ENCODE measurements around the gene NMT1. TPM values are rescaled to one million over a fixed set of nuclear protein-coding genes. Genes with fewer than 3 reads are reported as not detected.

NMT1 gene
- total and polyA plus RNA-seq, 10 donors: 37.5 to 108 (median 63.9) TPM

GRCh38 chr17:45036691-45037090, 24.4 kb upstream of the NMT1 start:
- Histone ChIP-seq H3K27ac (no peak overlapping the region), H3K36me3 (peaks cover 0 to 45% (median 25%) of the 10 kb centered on the region in 6 donors), H3K4me3 (no peak overlapping the region), H3K4me1 (peaks cover 0 to 25% (median 14%) of the 10 kb centered on the region in 6 donors), H3K27me3 (replicated peaks in 1 of 7) (no peaks in the 10 kb centered on the region), H3K9me3 (no peaks in the 10 kb centered on the region)
- TF ChIP-seq POLR2A (IDR thresholded peaks at IDR 0.05): no peak
- TF ChIP-seq POLR2AphosphoS5 (IDR thresholded peaks at IDR 0.05): no peak
- no peak for TF ChIP-seq CTCF (IDR thresholded peaks at IDR 0.05 in 8 of 11, conservative IDR thresholded peaks at IDR 0.05 in 3 of 11)
- intact Hi-C loops (cut with DNase I; ENCODE audit: low total_unique reads): no loop called here
- no peak for DNase-seq
- WGBS, 5 donors: 49 to 95% (median 89%) methylated on average over 3 of the region's 3 CpGs

- 65 to 78% (median 73%) methylated on average over 13 of the region's 13 CpGs for WGBS, 5 donors
Measured at GRCh38 chr17:45038728-45039634, 22.1 kb upstream of the NMT1 start.

GRCh38 chr17:45040459-45040858, 20.7 kb upstream of the NMT1 start:
- Histone ChIP-seq H3K36me3 (peaks cover 0 to 12% (median 0%) of the 10 kb centered on the region in 6 donors), H3K27ac (no peak overlapping the region), H3K27me3 (replicated peaks in 1 of 7) (no peaks in the 10 kb centered on the region), H3K4me3 (no peak overlapping the region), H3K9me3 (no peaks in the 10 kb centered on the region), H3K4me1 (peaks cover 0 to 46% (median 25%) of the 10 kb centered on the region in 6 donors)
- intact Hi-C loops (cut with DNase I; ENCODE audit: low total_unique reads): no loop called here
- TF ChIP-seq CTCF (IDR thresholded peaks at IDR 0.05 in 8 of 11, conservative IDR thresholded peaks at IDR 0.05 in 3 of 11): no peak
- TF ChIP-seq POLR2AphosphoS5 (IDR thresholded peaks at IDR 0.05): no peak
- no peak for TF ChIP-seq POLR2A (IDR thresholded peaks at IDR 0.05)
- no peak for DNase-seq
- WGBS, 5 donors: 84 to 90% (median 89%) methylated on average over 4 of the region's 4 CpGs

More at GRCh38 chr17:45038728-45039634, 22.1 kb upstream of the NMT1 start:
- no peak for DNase-seq
- Histone ChIP-seq H3K9me3 (no peaks in the 10 kb centered on the region), H3K4me3 (no peak overlapping the region), H3K36me3 (peaks cover 0 to 27% (median 5%) of the 10 kb centered on the region in 6 donors), H3K4me1 (peaks cover 0 to 40% (median 25%) of the 10 kb centered on the region in 6 donors), H3K27ac (no peak overlapping the region), H3K27me3 (replicated peaks in 1 of 7) (no peaks in the 10 kb centered on the region)
- no peak for TF ChIP-seq CTCF (IDR thresholded peaks at IDR 0.05 in 8 of 11, conservative IDR thresholded peaks at IDR 0.05 in 3 of 11)
- no peak for TF ChIP-seq POLR2A (IDR thresholded peaks at IDR 0.05)
- TF ChIP-seq POLR2AphosphoS5 (IDR thresholded peaks at IDR 0.05): no peak
- intact Hi-C loops (cut with DNase I; ENCODE audit: low total_unique reads): no loop called here

All from spleen (tissue), 11 donors.